ENCODE measurements around the gene ZNF710.

ZNF710 gene

GRCh38 chr15:89997079-89997478, 4.0 kb upstream of the ZNF710 start:
- no peak for DNase-seq (ENCODE audit: low read depth)

- peak; percentile 42 for DNase-seq (ENCODE audit: low read depth)
Measured at GRCh38 chr15:89998141-89998661, 2.9 kb upstream of the ZNF710 start.

- no peak for DNase-seq (ENCODE audit: low read depth)
Measured at GRCh38 chr15:89998923-89999675, 2.0 kb upstream of the ZNF710 start.

GRCh38 chr15:89999676-90000185, 1.4 kb upstream of the ZNF710 start:
- no peak for DNase-seq (ENCODE audit: low read depth)

- no peak for DNase-seq (ENCODE audit: low read depth)
Measured at GRCh38 chr15:90000186-90001001, 730 bp upstream of the ZNF710 start.

GRCh38 chr15:90001683-90002427, 731 bp downstream of the ZNF710 start:
- DNase-seq (ENCODE audit: low read depth): no peak

GRCh38 chr15:90002428-90002844, 1.3 kb downstream of the ZNF710 start:
- no peak for DNase-seq (ENCODE audit: low read depth)

GRCh38 chr15:90003736-90004135, 2.6 kb downstream of the ZNF710 start:
- no peak for DNase-seq (ENCODE audit: low read depth)

- no peak for DNase-seq (ENCODE audit: low read depth)
Measured at GRCh38 chr15:90004252-90004651, 3.1 kb downstream of the ZNF710 start.

- peak; percentile 83 for DNase-seq (ENCODE audit: low read depth)
Measured at GRCh38 chr15:90004671-90005070, 3.5 kb downstream of the ZNF710 start.

- no peak for DNase-seq (ENCODE audit: low read depth)
Measured at GRCh38 chr15:90006217-90007075, 5.3 kb downstream of the ZNF710 start.

- no peak for DNase-seq (ENCODE audit: low read depth)
Measured at GRCh38 chr15:90007076-90007460, 5.9 kb downstream of the ZNF710 start.

- DNase-seq (ENCODE audit: low read depth): no peak
Measured at GRCh38 chr15:90008607-90009006, 7.5 kb downstream of the ZNF710 start.

- DNase-seq (ENCODE audit: low read depth): no peak
Measured at GRCh38 chr15:90009301-90010022, 8.3 kb downstream of the ZNF710 start.

- DNase-seq (ENCODE audit: low read depth): no peak
Measured at GRCh38 chr15:90011705-90012104, 10.6 kb downstream of the ZNF710 start.

GRCh38 chr15:90013503-90013937, 12.4 kb downstream of the ZNF710 start:
- no peak for DNase-seq (ENCODE audit: low read depth)

GRCh38 chr15:90015294-90015693, 14.2 kb downstream of the ZNF710 start:
- no peak for DNase-seq (ENCODE audit: low read depth)

- DNase-seq (ENCODE audit: low read depth): no peak
Measured at GRCh38 chr15:90015749-90016148, 14.6 kb downstream of the ZNF710 start.

- no peak for DNase-seq (ENCODE audit: low read depth)
Measured at GRCh38 chr15:90016721-90017120, 15.6 kb downstream of the ZNF710 start.

GRCh38 chr15:90018216-90018831, 17.2 kb downstream of the ZNF710 start:
- no peak for DNase-seq (ENCODE audit: low read depth)

Data from non-pigmented ciliary epithelial cell (primary cell).